NT2/D1 (cell line): ENCODE results near the gene HOXA6.

Experiments
- SUZ12 ChIP-seq: IDR thresholded peaks from 2 replicates; pipeline ENCODE4 v1.6.1; 2011; ENCODE audit not compliant: insufficient read length, insufficient read depth; ENCODE audit errors: extremely low read depth
- ZNF274 ChIP-seq: IDR thresholded peaks from 2 replicates; pipeline ENCODE4 v1.6.1; 2011; ENCODE audit warnings: mild to moderate bottlenecking, low read depth, low read length

DNA sequence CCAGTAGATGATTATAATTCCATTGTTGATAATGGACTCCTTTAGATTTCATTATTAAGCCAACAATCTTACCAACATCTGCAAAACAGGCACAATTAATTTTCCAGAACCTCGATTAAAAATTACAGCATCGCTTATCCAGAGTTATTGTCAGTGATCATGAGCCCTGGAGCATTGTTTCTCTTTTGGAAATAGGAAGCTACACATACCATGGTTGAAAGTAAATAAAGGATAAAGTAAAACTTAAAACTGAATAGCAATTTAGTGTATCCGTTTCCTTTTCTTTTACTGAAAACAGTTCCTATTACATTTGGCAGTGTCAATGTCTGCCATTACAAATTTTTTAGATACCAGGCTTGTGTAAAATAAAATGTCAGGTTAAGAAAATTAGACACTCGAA lies 35.2 kb downstream of the HOXA6 start:
- TF ChIP-seq ZNF274, result no peak
- TF ChIP-seq SUZ12, result no peak
